Esophagus muscularis mucosa (tissue), 4 donors: Measurements from ENCODE around the gene HHIPL1. TPM values are rescaled to one million over a fixed set of nuclear protein-coding genes. Genes with fewer than 3 reads are reported as not detected.

ENCODE experiments used
- DNase-seq: peaks from one replicate; pipeline ENCODE4 v3.0.0-alpha.2; 2017; ENCODE audit errors: extremely low spot score
- H3K27ac ChIP-seq, 4 donors: fragments of 200-600 bp; sonication (generic); replicated peaks in 1 of 4; 1 replicate in 3 of 4; 2 replicates in 1 of 4; pipeline ENCODE4 v1.5.1; 2016 to 2019; ENCODE audit warnings: mild to moderate bottlenecking in 1 of 4
- H3K27me3 ChIP-seq, 4 donors: fragments of 200-600 bp; sonication (generic); one replicate each; pipeline versions ENCODE4 v1.5.1 to v1.6.0; 2016 to 2019
- H3K36me3 ChIP-seq, 4 donors: fragments of 200-600 bp; sonication (generic); one replicate each; pipeline ENCODE4 v1.5.1; 2016 to 2019
- H3K4me1 ChIP-seq, 4 donors: fragments of 200-600 bp; sonication (generic); one replicate each; pipeline ENCODE4 v1.5.1; 2016 to 2019
- H3K4me3 ChIP-seq, 4 donors: fragments of 200-600 bp; sonication (generic); 1 replicate in 2 of 4; 2 replicates in 2 of 4; pipeline ENCODE4 v1.5.1; 2016 to 2019; ENCODE audit warnings: mild to moderate bottlenecking in 4 of 4, moderate library complexity in 1 of 4
- H3K9me3 ChIP-seq, 4 donors: fragments of 200-600 bp; sonication (generic); 1 replicate in 3 of 4; 2 replicates in 1 of 4; pipeline ENCODE4 v1.5.1; 2016 to 2019
- CTCF ChIP-seq, 3 experiments: fragments of 200-600 bp in 2 of 3; fragments of 450-650 bp in 1 of 3; sonication (generic) in 2 of 3; IDR thresholded peaks; one replicate each; pipeline ENCODE4 v1.5.1; 2017 to 2019; ENCODE audit warnings: antibody characterized with exemption in 3 of 3, mild to moderate bottlenecking in 2 of 3, moderate library complexity in 1 of 3
- EP300 ChIP-seq: sonication (generic); formaldehyde crosslinking; IDR thresholded peaks from one replicate; pipeline ENCODE4 v1.6.1; 2017; ENCODE audit warnings: antibody characterized with exemption
- POLR2A ChIP-seq: fragments of 450-650 bp; IDR thresholded peaks from one replicate; pipeline ENCODE4 v1.6.1; 2017; ENCODE audit warnings: antibody characterized with exemption, moderate library complexity, mild to moderate bottlenecking, low read depth
- POLR2AphosphoS5 ChIP-seq, 2 donors: sonication (generic); formaldehyde crosslinking; IDR thresholded peaks; one replicate each; pipeline ENCODE4 v1.6.1; 2017; ENCODE audit warnings: antibody characterized with exemption in 2 of 2
- WGBS: methylation state at CpG from one replicate; pipeline ENCODE4 v1.1.5; 2018; 5-methylcytosine and 5-hydroxymethylcytosine counted together
- intact Hi-C: fragments of 100-400 bp; cut with DNase I; formaldehyde crosslinking; loops from one replicate; pipeline ENCODE4 v1.15.1; 2023
- total RNA-seq, 4 donors: library from RNA; depleted of rRNA; stranded (reverse); fragments of >200 nt; gene quantifications; one replicate each; pipeline versions ENCODE4 v1.1.0 to v1.2.1, GENCODE V29; 2016

Gene HHIPL1
- total RNA-seq, 4 donors from 2014 or later, result 4.2 to 9.1 (median 5.9) TPM

GRCh38 chr14:99722741-99723140, 77.8 kb downstream of the HHIPL1 start:
- Histone ChIP-seq H3K9me3 (no peaks in the 10 kb centered on the region), H3K36me3 (no peaks in the 10 kb centered on the region), H3K27me3 (no peaks in the 10 kb centered on the region), H3K27ac (no peak overlapping the region), H3K4me3 (no peak overlapping the region), H3K4me1 (no peaks in the 10 kb centered on the region)
- intact Hi-C loops, result no loop called here
- no peak for DNase-seq
- WGBS, result 89% methylated on average over 9 of the region's 9 CpGs
- TF ChIP-seq POLR2A (no peak), CTCF (IDR thresholded peaks at IDR 0.05) (no peak), EP300 (no peak), POLR2AphosphoS5 (IDR thresholded peaks at IDR 0.05) (no peak)

GRCh38 chr14:99724196-99724891, 79.4 kb downstream of the HHIPL1 start:
- Histone ChIP-seq H3K4me3 (no peak overlapping the region), H3K36me3 (no peaks in the 10 kb centered on the region), H3K4me1 (no peaks in the 10 kb centered on the region), H3K27ac (no peak overlapping the region), H3K9me3 (no peaks in the 10 kb centered on the region), H3K27me3 (no peaks in the 10 kb centered on the region)
- TF ChIP-seq POLR2A, result no peak
- 74% methylated on average over 4 of the region's 5 CpGs for WGBS
- intact Hi-C loops, result no loop called here
- DNase-seq, result no peak

GRCh38 chr14:99724939-99725773, 80.2 kb downstream of the HHIPL1 start:
- Histone ChIP-seq H3K4me3 (no peak overlapping the region), H3K27ac (no peak overlapping the region), H3K36me3 (no peaks in the 10 kb centered on the region), H3K27me3 (no peaks in the 10 kb centered on the region), H3K4me1 (peaks cover 6 to 7% (median 6%) of the 10 kb centered on the region in 4 donors), H3K9me3 (no peaks in the 10 kb centered on the region)
- 95% methylated on average over 15 of the region's 15 CpGs for WGBS
- no peak for DNase-seq
- intact Hi-C loops, result no loop called here
- TF ChIP-seq POLR2A, result no peak
- no peak for TF ChIP-seq POLR2AphosphoS5 (IDR thresholded peaks at IDR 0.05)

GRCh38 chr14:99725774-99726537, 81.0 kb downstream of the HHIPL1 start:
- no peaks in the 10 kb centered on the region for H3K27me3 ChIP-seq
- TF ChIP-seq EP300, result no peak
- TF ChIP-seq POLR2AphosphoS5 (IDR thresholded peaks at IDR 0.05), result no peak
- TF ChIP-seq POLR2A, result no peak
- TF ChIP-seq CTCF (IDR thresholded peaks at IDR 0.05), result no peak
- no peaks in the 10 kb centered on the region for H3K36me3 ChIP-seq
- no peak for DNase-seq
- H3K9me3 ChIP-seq, result no peaks in the 10 kb centered on the region
- intact Hi-C loops, result no loop called here
- WGBS, result 79% methylated on average over 11 of the region's 18 CpGs
- peaks cover 14 to 15% (median 14%) of the 10 kb centered on the region in 4 donors for H3K4me1 ChIP-seq
- H3K4me3 ChIP-seq, result no peak overlapping the region
- no peak overlapping the region for H3K27ac ChIP-seq

GRCh38 chr14:99726538-99727095, 81.7 kb downstream of the HHIPL1 start:
- no peak for DNase-seq
- Histone ChIP-seq H3K9me3 (no peaks in the 10 kb centered on the region), H3K4me1 (peaks cover 20 to 22% (median 21%) of the 10 kb centered on the region in 4 donors), H3K4me3 (no peak overlapping the region), H3K27me3 (no peaks in the 10 kb centered on the region), H3K27ac (no peak overlapping the region), H3K36me3 (no peaks in the 10 kb centered on the region)
- TF ChIP-seq CTCF (IDR thresholded peaks at IDR 0.05), result no peak
- TF ChIP-seq POLR2AphosphoS5 (IDR thresholded peaks at IDR 0.05), result no peak
- no peak for TF ChIP-seq POLR2A
- TF ChIP-seq EP300, result no peak
- 84% methylated on average over 15 of the region's 26 CpGs for WGBS
- intact Hi-C loops, result no loop called here
